Fibroblast of skin of scalp (primary cell): Measurements from ENCODE around the gene ADAMTSL5.
"Not testable (repeated sequence)": the region's sequence is repeated elsewhere in the genome, so short reads cannot be mapped to it uniquely, and the experiment has no call there.

Experiments used
- DNase-seq: peaks from one replicate; pipeline ENCODE4 v3.0.0-alpha.2; 2013

ADAMTSL5 gene

GRCh38 chr19:1477056-1477455 is 35.8 kb downstream of the ADAMTSL5 start:
- not testable (repeated sequence) for DNase-seq

- DNase-seq, result no peak
These were observed 36.9 kb downstream of the ADAMTSL5 start for GRCh38 chr19:1475751-1476437.

GRCh38 chr19:1474765-1475351 is 38.0 kb downstream of the ADAMTSL5 start:
- no peak for DNase-seq

- no peak for DNase-seq
These were observed 38.6 kb downstream of the ADAMTSL5 start for GRCh38 chr19:1474011-1474764.

- no peak for DNase-seq
These were observed 39.6 kb downstream of the ADAMTSL5 start for GRCh38 chr19:1473085-1473851.

- DNase-seq, result no peak
These were observed 40.4 kb downstream of the ADAMTSL5 start for GRCh38 chr19:1472231-1473084.

GRCh38 chr19:1471515-1472160 is 41.2 kb downstream of the ADAMTSL5 start:
- DNase-seq, result no peak

GRCh38 chr19:1471010-1471514 is 41.8 kb downstream of the ADAMTSL5 start:
- DNase-seq, result no peak

GRCh38 chr19:1470305-1471009 is 42.4 kb downstream of the ADAMTSL5 start:
- DNase-seq, result no peak

GRCh38 chr19:1470055-1470304 is 42.8 kb downstream of the ADAMTSL5 start:
- no peak for DNase-seq

GRCh38 chr19:1469255-1470054 is 43.4 kb downstream of the ADAMTSL5 start:
- DNase-seq, result no peak

- DNase-seq, result peak; percentile 51
These were observed 44.0 kb downstream of the ADAMTSL5 start for GRCh38 chr19:1468821-1469254.

GRCh38 chr19:1468274-1468820 is 44.5 kb downstream of the ADAMTSL5 start:
- DNase-seq, result no peak

- DNase-seq, result no peak
These were observed 45.1 kb downstream of the ADAMTSL5 start for GRCh38 chr19:1467490-1468273.

GRCh38 chr19:1467215-1467489 is 45.7 kb downstream of the ADAMTSL5 start:
- no peak for DNase-seq

- DNase-seq, result no peak
These were observed 46.2 kb downstream of the ADAMTSL5 start for GRCh38 chr19:1466461-1467214.

GRCh38 chr19:1466018-1466460 is 46.8 kb downstream of the ADAMTSL5 start:
- no peak for DNase-seq
